ENCODE results near the gene CHORDC1.
"Not testable (repeated sequence)": the region's sequence is repeated elsewhere in the genome, so short reads cannot be mapped to it uniquely, and the experiment has no call there.

The CHORDC1 gene

GRCh38 chr11:90222459-90223247, at the start of gene CHORDC1:
TSS of gene CHORDC1 (minus strand) at chr11:90223049. CDS start at chr11:90222954, 95 bp downstream.
- peak; percentile 76 for DNase-seq

GRCh38 chr11:90257158-90257525, 34.3 kb upstream of the CHORDC1 start:
- DNase-seq = no peak

- DNase-seq = no peak
Observed at GRCh38 chr11:90256404-90257157, 33.7 kb upstream of the CHORDC1 start.

- DNase-seq = no peak
Observed at GRCh38 chr11:90254065-90254464, 31.2 kb upstream of the CHORDC1 start.

GRCh38 chr11:90252053-90252452, 29.2 kb upstream of the CHORDC1 start:
- no peak for DNase-seq

- no peak for DNase-seq
Observed at GRCh38 chr11:90251599-90251998, 28.8 kb upstream of the CHORDC1 start.

GRCh38 chr11:90250970-90251369, 28.1 kb upstream of the CHORDC1 start:
- no peak for DNase-seq

GRCh38 chr11:90246468-90246867, 23.6 kb upstream of the CHORDC1 start:
- DNase-seq = no peak

- DNase-seq = no peak
Observed at GRCh38 chr11:90243534-90243933, 20.7 kb upstream of the CHORDC1 start.

GRCh38 chr11:90242894-90243416, 20.1 kb upstream of the CHORDC1 start:
- no peak for DNase-seq

- DNase-seq = no peak
Observed at GRCh38 chr11:90241414-90241813, 18.6 kb upstream of the CHORDC1 start.

GRCh38 chr11:90239967-90240636, 17.3 kb upstream of the CHORDC1 start:
- DNase-seq = not testable (repeated sequence)

- no peak for DNase-seq
Observed at GRCh38 chr11:90237004-90237403, 14.2 kb upstream of the CHORDC1 start.

- DNase-seq = no peak
Observed at GRCh38 chr11:90235526-90235925, 12.7 kb upstream of the CHORDC1 start.

GRCh38 chr11:90234977-90235376, 12.1 kb upstream of the CHORDC1 start:
- no peak for DNase-seq

GRCh38 chr11:90229791-90230190, 6.9 kb upstream of the CHORDC1 start:
- DNase-seq = no peak

- DNase-seq = no peak
Observed at GRCh38 chr11:90228056-90228455, 5.2 kb upstream of the CHORDC1 start.

GRCh38 chr11:90223248-90223585, 368 bp upstream of the CHORDC1 start:
- no peak for DNase-seq

- no peak for DNase-seq
Observed at GRCh38 chr11:90221803-90222458, 918 bp downstream of the CHORDC1 start.

GRCh38 chr11:90220391-90220790, 2.5 kb downstream of the CHORDC1 start:
- DNase-seq = no peak

GRCh38 chr11:90219438-90219837, 3.4 kb downstream of the CHORDC1 start:
- no peak for DNase-seq

GRCh38 chr11:90218606-90219005, 4.2 kb downstream of the CHORDC1 start:
- DNase-seq = no peak

GRCh38 chr11:90216611-90217010, 6.2 kb downstream of the CHORDC1 start:
- DNase-seq = no peak
